HepG2 (cell line): Measurements from ENCODE around the gene SSU72. TPM values are rescaled to one million over a fixed set of nuclear protein-coding genes. Genes with fewer than 3 reads are reported as not detected.

Experiments
- FIP1L1 ChIP-seq: fragments of 200-400 bp; formaldehyde crosslinking; IDR thresholded peaks from 2 replicates; pipeline ENCODE4 v1.6.1; 2018; ENCODE audit warnings: low read depth, mild to moderate bottlenecking, low read length, moderate library complexity, borderline replicate concordance; ENCODE audit not compliant: insufficient read depth
- HOXA3 ChIP-seq: sonication (generic); formaldehyde crosslinking; IDR thresholded peaks from 2 replicates; pipeline ENCODE4 v1.5.0; 2020; ENCODE audit warnings: missing genetic modification reagents
- KAT2B ChIP-seq: fragments of 150-350 bp; IDR thresholded peaks from 2 replicates; pipeline ENCODE4 v1.6.1; 2014; ENCODE audit warnings: low read depth, low read length, borderline replicate concordance
- NFYC ChIP-seq: IDR thresholded peaks from 2 replicates; pipeline ENCODE4 v1.6.1; 2016; ENCODE audit warnings: missing genetic modification reagents, missing compliant biosample characterization
- POLR2A ChIP-seq, 2 experiments: IDR thresholded peaks; 2 replicates each; pipeline ENCODE4 v1.6.1; 2011; ENCODE audit warnings: low read depth in 2 of 2, low read length in 2 of 2, mild to moderate bottlenecking in 1 of 2, moderate library complexity in 1 of 2; ENCODE audit not compliant: insufficient read depth in 1 of 2
- RFXANK ChIP-seq: IDR thresholded peaks from 2 replicates; pipeline ENCODE4 v1.6.1; 2016
- TSC22D2 ChIP-seq: sonication (generic); formaldehyde crosslinking; IDR thresholded peaks from 2 replicates; pipeline ENCODE4 v1.5.1; 2020; ENCODE audit warnings: missing genetic modification reagents, mild to moderate bottlenecking, borderline replicate concordance
- WIZ ChIP-seq: sonication (generic); formaldehyde crosslinking; IDR thresholded peaks from 2 replicates; pipeline ENCODE4 v1.5.1; 2020; ENCODE audit warnings: mild to moderate bottlenecking, missing genetic modification reagents
- ZBTB20 ChIP-seq: sonication (generic); formaldehyde crosslinking; IDR thresholded peaks from 2 replicates; pipeline ENCODE4 v1.8.1; 2023; ENCODE audit warnings: missing genetic modification reagents, low read depth, mild to moderate bottlenecking, borderline replicate concordance
- ZC3H13 ChIP-seq: sonication (generic); formaldehyde crosslinking; IDR thresholded peaks from 2 replicates; pipeline ENCODE4 v1.8.1; 2023; ENCODE audit warnings: mild to moderate bottlenecking, missing genetic modification reagents, moderate library complexity
- ZNF350 ChIP-seq: sonication (generic); formaldehyde crosslinking; IDR thresholded peaks from 2 replicates; pipeline ENCODE4 v1.4.0; 2020; ENCODE audit warnings: mild to moderate bottlenecking, low read depth, missing genetic modification reagents, borderline replicate concordance
- polyA plus RNA-seq, 8 experiments: library from polyadenylated mRNA; depleted of rRNA in 3 of 8; stranded (reverse) in 7 of 8; unstranded in 1 of 8; fragments of >200 nt; fragmentation: Illumina TruSeq in 4 of 8; extraction: Trizol in 4 of 8; gene quantifications; 2 replicates each; pipeline versions ENCODE4 v1.2.1 to v1.2.3, GENCODE V29; 2011 to 2016; ENCODE audit warnings: low read depth in 4 of 8, missing spikeins in 1 of 8, mixed read lengths in 1 of 8; ENCODE audit not compliant: insufficient read depth in 1 of 8
- total RNA-seq, 5 experiments: library from RNA; depleted of rRNA; stranded (reverse); fragments of >200 nt; fragmentation: Illumina TruSeq; extraction: Trizol; gene quantifications; 2 replicates each; pipeline ENCODE4 v1.2.3, GENCODE V29; 2016; ENCODE audit warnings: low read depth in 1 of 5
- TF ChIP-seq, protein P1 (sequence below): sonication (generic); formaldehyde crosslinking; IDR thresholded peaks from 2 replicates; pipeline ENCODE4 v1.5.0; 2020; ENCODE audit warnings: mild to moderate bottlenecking, missing genetic modification reagents, borderline replicate concordance
- TF ChIP-seq, protein P2 (sequence below): sonication (generic); formaldehyde crosslinking; IDR thresholded peaks from 2 replicates; pipeline ENCODE4 v1.5.1; 2020; ENCODE audit warnings: mild to moderate bottlenecking, missing genetic modification reagents, moderate library complexity
- TF ChIP-seq, protein P3 (sequence below), 2 experiments: sonication (generic) in 1 of 2; formaldehyde crosslinking in 1 of 2; IDR thresholded peaks; 2 replicates each; pipeline versions ENCODE4 v1.5.1 to v1.6.1; 2011 to 2020; ENCODE audit warnings: borderline replicate concordance in 1 of 2, low read depth in 1 of 2, low read length in 1 of 2, mild to moderate bottlenecking in 1 of 2, missing genetic modification reagents in 1 of 2, moderate library complexity in 1 of 2
- TF ChIP-seq, protein P4 (sequence below): sonication (generic); formaldehyde crosslinking; IDR thresholded peaks from 2 replicates; pipeline ENCODE4 v1.5.0; 2020; ENCODE audit warnings: missing genetic modification reagents, mild to moderate bottlenecking, borderline replicate concordance
- TF ChIP-seq, protein P5 (sequence below): IDR thresholded peaks from 2 replicates; pipeline ENCODE4 v1.6.1; 2016; ENCODE audit warnings: low read depth

The SSU72 gene
- total and polyA plus RNA-seq, 2 of the 13 experiments (the other 11 are each of a cell fraction or from before 2014, with no cell fraction given), result 42.8 to 67.1 TPM

DNA sequence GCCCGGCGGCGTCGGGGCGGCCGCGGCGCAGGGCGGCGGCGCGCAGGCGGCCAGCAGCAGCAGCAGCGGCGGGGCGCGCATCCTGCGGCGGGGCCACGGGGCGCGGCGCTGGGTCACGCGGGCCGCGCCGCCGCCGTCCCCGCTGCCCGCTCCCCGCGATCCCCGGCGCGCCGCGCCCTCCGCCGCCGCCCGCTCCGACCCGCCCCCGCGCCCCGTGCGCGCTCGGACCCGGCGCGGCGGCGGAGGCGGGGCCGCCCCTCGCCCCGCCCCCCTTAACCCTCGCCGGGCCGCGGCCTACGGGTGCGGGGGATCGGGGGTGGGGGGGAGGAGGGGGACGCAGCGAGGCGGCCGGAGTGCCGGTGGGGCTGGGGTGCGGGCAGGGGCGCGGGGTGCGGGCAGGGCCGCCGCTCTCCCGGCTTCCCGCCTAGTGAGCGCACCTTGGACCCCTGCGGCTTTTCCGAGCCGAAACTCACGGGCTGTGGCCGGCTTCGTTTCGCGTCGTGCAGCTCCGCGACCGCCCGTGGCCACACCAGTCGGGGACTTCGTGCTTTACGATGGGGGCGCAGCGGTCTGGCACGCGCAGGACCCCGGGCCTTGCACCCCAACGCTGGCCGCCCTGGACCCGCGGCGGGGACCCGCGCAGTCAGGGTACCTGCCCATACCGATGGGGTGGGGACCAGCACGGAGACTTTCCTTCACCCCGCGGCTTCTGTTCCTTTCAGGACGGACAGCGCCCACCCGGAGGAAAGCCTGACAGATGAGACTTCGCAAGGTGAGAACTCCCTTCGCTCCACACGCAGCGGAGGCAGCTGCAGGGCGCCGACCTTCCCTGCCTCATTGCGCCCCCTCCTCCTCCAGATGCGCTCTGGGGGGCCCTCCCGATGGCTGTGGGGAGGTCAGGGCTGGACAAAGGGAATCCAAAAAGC, 25.5 kb upstream of the SSU72 start, which contains the start of gene FNDC10 (continued):
- TF ChIP-seq, protein P1, sequence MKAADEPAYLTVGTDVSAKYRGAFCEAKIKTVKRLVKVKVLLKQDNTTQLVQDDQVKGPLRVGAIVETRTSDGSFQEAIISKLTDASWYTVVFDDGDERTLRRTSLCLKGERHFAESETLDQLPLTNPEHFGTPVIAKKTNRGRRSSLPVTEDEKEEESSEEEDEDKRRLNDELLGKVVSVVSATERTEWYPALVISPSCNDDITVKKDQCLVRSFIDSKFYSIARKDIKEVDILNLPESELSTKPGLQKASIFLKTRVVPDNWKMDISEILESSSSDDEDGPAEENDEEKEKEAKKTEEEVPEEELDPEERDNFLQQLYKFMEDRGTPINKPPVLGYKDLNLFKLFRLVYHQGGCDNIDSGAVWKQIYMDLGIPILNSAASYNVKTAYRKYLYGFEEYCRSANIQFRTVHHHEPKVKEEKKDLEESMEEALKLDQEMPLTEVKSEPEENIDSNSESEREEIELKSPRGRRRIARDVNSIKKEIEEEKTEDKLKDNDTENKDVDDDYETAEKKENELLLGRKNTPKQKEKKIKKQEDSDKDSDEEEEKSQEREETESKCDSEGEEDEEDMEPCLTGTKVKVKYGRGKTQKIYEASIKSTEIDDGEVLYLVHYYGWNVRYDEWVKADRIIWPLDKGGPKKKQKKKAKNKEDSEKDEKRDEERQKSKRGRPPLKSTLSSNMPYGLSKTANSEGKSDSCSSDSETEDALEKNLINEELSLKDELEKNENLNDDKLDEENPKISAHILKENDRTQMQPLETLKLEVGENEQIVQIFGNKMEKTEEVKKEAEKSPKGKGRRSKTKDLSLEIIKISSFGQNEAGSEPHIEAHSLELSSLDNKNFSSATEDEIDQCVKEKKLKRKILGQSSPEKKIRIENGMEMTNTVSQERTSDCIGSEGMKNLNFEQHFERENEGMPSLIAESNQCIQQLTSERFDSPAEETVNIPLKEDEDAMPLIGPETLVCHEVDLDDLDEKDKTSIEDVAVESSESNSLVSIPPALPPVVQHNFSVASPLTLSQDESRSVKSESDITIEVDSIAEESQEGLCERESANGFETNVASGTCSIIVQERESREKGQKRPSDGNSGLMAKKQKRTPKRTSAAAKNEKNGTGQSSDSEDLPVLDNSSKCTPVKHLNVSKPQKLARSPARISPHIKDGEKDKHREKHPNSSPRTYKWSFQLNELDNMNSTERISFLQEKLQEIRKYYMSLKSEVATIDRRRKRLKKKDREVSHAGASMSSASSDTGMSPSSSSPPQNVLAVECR (CRISPR knock-in tag), result peak; percentile 42; the same call in 1 of the 2 replicates
- no peak for TF ChIP-seq ZBTB20 (CRISPR knock-in tag)
- TF ChIP-seq, protein P2, sequence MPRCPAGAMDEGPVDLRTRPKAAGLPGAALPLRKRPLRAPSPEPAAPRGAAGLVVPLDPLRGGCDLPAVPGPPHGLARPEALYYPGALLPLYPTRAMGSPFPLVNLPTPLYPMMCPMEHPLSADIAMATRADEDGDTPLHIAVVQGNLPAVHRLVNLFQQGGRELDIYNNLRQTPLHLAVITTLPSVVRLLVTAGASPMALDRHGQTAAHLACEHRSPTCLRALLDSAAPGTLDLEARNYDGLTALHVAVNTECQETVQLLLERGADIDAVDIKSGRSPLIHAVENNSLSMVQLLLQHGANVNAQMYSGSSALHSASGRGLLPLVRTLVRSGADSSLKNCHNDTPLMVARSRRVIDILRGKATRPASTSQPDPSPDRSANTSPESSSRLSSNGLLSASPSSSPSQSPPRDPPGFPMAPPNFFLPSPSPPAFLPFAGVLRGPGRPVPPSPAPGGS (CRISPR knock-in tag), result peak; percentile 16; the same call in 1 of the 2 replicates
- no peak for TF ChIP-seq TSC22D2 (CRISPR knock-in tag)
- TF ChIP-seq KAT2B, result no peak
- TF ChIP-seq, protein P3, sequence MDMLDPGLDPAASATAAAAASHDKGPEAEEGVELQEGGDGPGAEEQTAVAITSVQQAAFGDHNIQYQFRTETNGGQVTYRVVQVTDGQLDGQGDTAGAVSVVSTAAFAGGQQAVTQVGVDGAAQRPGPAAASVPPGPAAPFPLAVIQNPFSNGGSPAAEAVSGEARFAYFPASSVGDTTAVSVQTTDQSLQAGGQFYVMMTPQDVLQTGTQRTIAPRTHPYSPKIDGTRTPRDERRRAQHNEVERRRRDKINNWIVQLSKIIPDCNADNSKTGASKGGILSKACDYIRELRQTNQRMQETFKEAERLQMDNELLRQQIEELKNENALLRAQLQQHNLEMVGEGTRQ (IDR thresholded peaks at IDR 0.05; ENCODE audit: low read depth, low read length), result no peak
- TF ChIP-seq, protein P3 (CRISPR knock-in tag; IDR thresholded peaks at IDR 0.05; ENCODE audit: borderline replicate concordance), result no peak
- peak; percentile 35 for TF ChIP-seq HOXA3 (CRISPR knock-in tag)
- no peak for TF ChIP-seq WIZ
- TF ChIP-seq RFXANK (CRISPR knock-in tag), result no peak
- no peak for TF ChIP-seq NFYC
- TF ChIP-seq, protein P4, sequence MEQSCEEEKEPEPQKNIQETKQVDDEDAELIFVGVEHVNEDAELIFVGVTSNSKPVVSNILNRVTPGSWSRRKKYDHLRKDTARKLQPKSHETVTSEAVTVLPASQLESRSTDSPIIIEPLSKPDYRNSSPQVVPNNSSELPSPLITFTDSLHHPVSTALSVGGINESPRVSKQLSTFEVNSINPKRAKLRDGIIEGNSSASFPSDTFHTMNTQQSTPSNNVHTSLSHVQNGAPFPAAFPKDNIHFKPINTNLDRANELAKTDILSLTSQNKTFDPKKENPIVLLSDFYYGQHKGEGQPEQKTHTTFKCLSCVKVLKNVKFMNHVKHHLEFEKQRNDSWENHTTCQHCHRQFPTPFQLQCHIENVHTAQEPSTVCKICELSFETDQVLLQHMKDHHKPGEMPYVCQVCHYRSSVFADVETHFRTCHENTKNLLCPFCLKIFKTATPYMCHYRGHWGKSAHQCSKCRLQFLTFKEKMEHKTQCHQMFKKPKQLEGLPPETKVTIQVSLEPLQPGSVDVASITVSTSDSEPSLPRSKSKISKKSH, result 0 out of 2 replicates have a peak, but pooled peaks have one; percentile 33
- 0 out of 2 replicates have a peak, but pooled peaks have one; percentile 35 for TF ChIP-seq ZC3H13 (CRISPR knock-in tag)
- TF ChIP-seq FIP1L1, result no peak
- no peak for TF ChIP-seq POLR2A (IDR thresholded peaks at IDR 0.05; ENCODE audit: insufficient read depth in 1 of 2, low read depth in 2 of 2, low read length in 2 of 2)
- TF ChIP-seq ZNF350 (CRISPR knock-in tag), result no peak
- TF ChIP-seq, protein P5, sequence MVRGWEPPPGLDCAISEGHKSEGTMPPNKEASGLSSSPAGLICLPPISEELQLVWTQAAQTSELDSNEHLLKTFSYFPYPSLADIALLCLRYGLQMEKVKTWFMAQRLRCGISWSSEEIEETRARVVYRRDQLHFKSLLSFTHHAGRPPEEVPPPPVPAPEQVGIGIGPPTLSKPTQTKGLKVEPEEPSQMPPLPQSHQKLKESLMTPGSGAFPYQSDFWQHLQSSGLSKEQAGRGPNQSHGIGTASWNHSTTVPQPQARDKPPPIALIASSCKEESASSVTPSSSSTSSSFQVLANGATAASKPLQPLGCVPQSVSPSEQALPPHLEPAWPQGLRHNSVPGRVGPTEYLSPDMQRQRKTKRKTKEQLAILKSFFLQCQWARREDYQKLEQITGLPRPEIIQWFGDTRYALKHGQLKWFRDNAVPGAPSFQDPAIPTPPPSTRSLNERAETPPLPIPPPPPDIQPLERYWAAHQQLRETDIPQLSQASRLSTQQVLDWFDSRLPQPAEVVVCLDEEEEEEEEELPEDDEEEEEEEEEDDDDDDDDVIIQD (CRISPR knock-in tag), result no peak
